KMS-11 (cell line): ENCODE data around the gene PER3.

Experiments used
- H2AFZ ChIP-seq: fragments of 200-600 bp; sonication (generic); 2 replicates; pipeline ENCODE4 v1.6.1; 2016; ENCODE audit warnings: antibody characterized with exemption, mixed run types, low read depth
- H3K27ac ChIP-seq: fragments of 200-600 bp; sonication (generic); 2 replicates; pipeline ENCODE4 v1.6.1; 2016; ENCODE audit warnings: mild to moderate bottlenecking, mixed run types
- H3K27me3 ChIP-seq: fragments of 200-600 bp; sonication (generic); 2 replicates; pipeline ENCODE4 v1.6.1; 2017; ENCODE audit warnings: mild to moderate bottlenecking, low read depth, mixed run types, moderate library complexity; ENCODE audit not compliant: insufficient read depth
- H3K36me3 ChIP-seq: fragments of 200-600 bp; sonication (generic); 2 replicates; pipeline ENCODE4 v1.6.1; 2017; ENCODE audit warnings: mild to moderate bottlenecking, mixed run types; ENCODE audit not compliant: insufficient read depth
- H3K4me1 ChIP-seq: fragments of 200-600 bp; sonication (generic); 2 replicates; pipeline ENCODE4 v1.6.1; 2016; ENCODE audit warnings: mild to moderate bottlenecking, low read depth, mixed run types; ENCODE audit not compliant: poor library complexity, severe bottlenecking
- H3K4me2 ChIP-seq: fragments of 200-600 bp; sonication (generic); 2 replicates; pipeline ENCODE4 v1.7.0; 2016; ENCODE audit warnings: mild to moderate bottlenecking, mixed run types
- H3K4me3 ChIP-seq: fragments of 200-600 bp; sonication (generic); IDR thresholded peaks from 2 replicates; pipeline ENCODE4 v1.6.1; 2017; ENCODE audit warnings: low read depth, low read length, mixed read lengths; ENCODE audit not compliant: insufficient read depth
- H3K79me2 ChIP-seq: fragments of 200-600 bp; sonication (generic); 2 replicates; pipeline ENCODE4 v1.6.1; 2016; ENCODE audit warnings: low read depth, mixed run types; ENCODE audit not compliant: insufficient read depth
- H3K9ac ChIP-seq: fragments of 200-600 bp; sonication (generic); 2 replicates; pipeline ENCODE4 v1.6.1; 2016; ENCODE audit warnings: mild to moderate bottlenecking, mixed run types
- H4K20me1 ChIP-seq: fragments of 200-600 bp; sonication (generic); 2 replicates; pipeline ENCODE4 v1.6.1; 2016; ENCODE audit warnings: mild to moderate bottlenecking, mixed run types; ENCODE audit not compliant: insufficient read depth
- CTCF ChIP-seq: fragments of 200-600 bp; sonication (generic); conservative IDR thresholded peaks from 2 replicates; pipeline ENCODE4 v1.6.1; 2017; ENCODE audit warnings: low read depth, mild to moderate bottlenecking, antibody characterized with exemption, low read length, moderate library complexity, mixed read lengths

Gene PER3

GRCh38 chr1:7861452-7861851, 77.4 kb downstream of the PER3 start:
- H4K20me1 ChIP-seq = no peaks in the 10 kb centered on the region
- TF ChIP-seq CTCF = no peak
- H3K79me2 ChIP-seq = no peaks in the 10 kb centered on the region
- no peaks in the 10 kb centered on the region for H3K27me3 ChIP-seq
- H3K4me1 ChIP-seq = no peaks in the 10 kb centered on the region
- no peak overlapping the region for H3K9ac ChIP-seq
- no peak overlapping the region for H3K4me3 ChIP-seq
- H2AFZ ChIP-seq = no peak overlapping the region
- no peak overlapping the region for H3K4me2 ChIP-seq
- H3K36me3 ChIP-seq = no peaks in the 10 kb centered on the region
- no peak overlapping the region for H3K27ac ChIP-seq

DNA sequence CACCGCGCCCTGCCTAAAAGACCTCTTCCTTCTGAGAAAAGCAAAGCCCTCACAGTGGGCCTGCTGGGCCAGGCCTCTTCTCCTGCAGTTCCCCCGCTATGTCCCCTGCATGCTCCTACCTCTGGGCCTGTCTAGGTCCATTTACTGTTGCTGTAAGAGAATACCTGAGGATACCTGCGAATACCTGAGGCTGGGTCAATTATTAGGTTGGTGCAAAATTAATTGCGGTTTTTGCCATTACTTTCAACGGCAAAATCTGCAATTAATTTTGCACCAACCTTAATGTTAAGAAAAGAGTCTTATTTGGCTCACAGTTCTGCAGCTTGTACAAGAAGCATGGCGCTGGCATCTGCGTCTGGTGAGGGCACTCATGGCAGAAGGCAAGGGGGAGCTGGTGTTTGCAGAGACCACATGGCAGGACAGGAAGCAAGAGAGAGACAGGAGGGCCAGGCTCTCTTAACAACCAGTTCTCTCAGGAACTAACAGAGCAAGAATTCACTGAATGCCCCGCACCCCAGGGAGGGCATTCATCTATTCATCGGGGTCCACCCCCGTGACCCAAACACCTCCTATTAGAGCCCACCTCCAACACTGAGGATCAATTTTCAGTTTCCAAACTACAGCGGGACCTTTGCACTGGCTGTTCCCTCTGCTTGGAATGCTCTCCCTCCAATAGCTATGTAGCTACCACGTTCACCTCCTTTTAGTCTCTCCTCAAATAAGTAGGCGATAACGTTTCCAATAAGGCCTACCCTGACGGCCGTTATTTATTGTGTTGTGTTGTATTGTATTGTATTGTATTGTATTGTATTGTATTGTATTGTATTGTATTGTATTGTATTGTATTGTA, 78.3 kb downstream of the PER3 start:
- H3K27ac ChIP-seq = no peak overlapping the region
- H2AFZ ChIP-seq = no peak overlapping the region
- no peak for TF ChIP-seq CTCF
- no peaks in the 10 kb centered on the region for H3K36me3 ChIP-seq
- H4K20me1 ChIP-seq = no peaks in the 10 kb centered on the region
- H3K9ac ChIP-seq = no peak overlapping the region
- no peaks in the 10 kb centered on the region for H3K4me1 ChIP-seq
- no peak overlapping the region for H3K4me3 ChIP-seq
- no peaks in the 10 kb centered on the region for H3K79me2 ChIP-seq
- no peaks in the 10 kb centered on the region for H3K27me3 ChIP-seq
- H3K4me2 ChIP-seq = no peak overlapping the region

- H3K36me3 ChIP-seq = no peaks in the 10 kb centered on the region
- no peak overlapping the region for H3K4me2 ChIP-seq
- H3K27me3 ChIP-seq = no peaks in the 10 kb centered on the region
- no peak overlapping the region for H3K4me3 ChIP-seq
- H2AFZ ChIP-seq = no peak overlapping the region
- H3K4me1 ChIP-seq = no peaks in the 10 kb centered on the region
- H3K79me2 ChIP-seq = no peaks in the 10 kb centered on the region
- no peak overlapping the region for H3K27ac ChIP-seq
- no peak for TF ChIP-seq CTCF
- H3K9ac ChIP-seq = no peak overlapping the region
- no peaks in the 10 kb centered on the region for H4K20me1 ChIP-seq
Observed at GRCh38 chr1:7863756-7864328, 79.8 kb downstream of the PER3 start.

DNA sequence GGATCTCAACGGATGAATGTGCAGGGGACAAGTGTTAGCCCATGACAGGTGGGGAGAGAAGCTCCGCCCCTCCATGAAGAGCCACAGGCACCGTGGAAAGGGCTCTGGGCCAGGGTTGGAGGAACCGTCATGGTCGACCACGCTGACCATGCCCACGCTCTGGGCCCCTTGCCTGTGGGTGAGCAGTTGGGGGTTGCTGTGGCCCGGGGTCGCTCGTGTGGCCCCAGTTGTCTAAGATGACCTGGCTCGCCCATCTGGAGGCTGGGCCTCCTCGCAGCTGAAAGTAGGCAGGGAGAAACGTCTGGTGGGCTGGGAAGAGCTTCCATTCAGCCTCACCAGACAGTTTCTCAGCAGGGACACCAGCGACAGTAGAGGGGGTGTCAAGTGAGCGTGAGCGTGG, 81.9 kb downstream of the PER3 start:
- H3K27ac ChIP-seq = no peak overlapping the region
- no peaks in the 10 kb centered on the region for H3K79me2 ChIP-seq
- no peaks in the 10 kb centered on the region for H4K20me1 ChIP-seq
- H3K4me2 ChIP-seq = no peak overlapping the region
- H3K27me3 ChIP-seq = no peaks in the 10 kb centered on the region
- no peak overlapping the region for H3K9ac ChIP-seq
- H3K4me3 ChIP-seq = no peak overlapping the region
- no peaks in the 10 kb centered on the region for H3K36me3 ChIP-seq
- H2AFZ ChIP-seq = no peak overlapping the region
- TF ChIP-seq CTCF = no peak
- H3K4me1 ChIP-seq = no peaks in the 10 kb centered on the region
